ENCODE data around the gene ST8SIA2.

The ST8SIA2 gene

GRCh38 chr15:92393071-92393979 lies at the start of gene ST8SIA2:
ST8SIA2 (plus strand) TSS chr15:92393881; CDS start chr15:92394065, 184 bp downstream.
- DNase-seq (ENCODE audit: low read depth in 2 of 2) = no peak

- DNase-seq (ENCODE audit: low read depth in 2 of 2) = no peak
These were observed 49.6 kb upstream of the ST8SIA2 start for GRCh38 chr15:92343924-92344643.

GRCh38 chr15:92346063-92346462 lies 47.6 kb upstream of the ST8SIA2 start:
- no peak for DNase-seq (ENCODE audit: low read depth in 2 of 2)

- no peak for DNase-seq (ENCODE audit: low read depth in 2 of 2)
These were observed 38.4 kb upstream of the ST8SIA2 start for GRCh38 chr15:92355307-92355706.

- no peak for DNase-seq (ENCODE audit: low read depth in 2 of 2)
These were observed 32.2 kb upstream of the ST8SIA2 start for GRCh38 chr15:92361321-92362000.

- DNase-seq (ENCODE audit: low read depth in 2 of 2) = no peak
These were observed 31.7 kb upstream of the ST8SIA2 start for GRCh38 chr15:92362001-92362350.

- DNase-seq (ENCODE audit: low read depth in 2 of 2) = no peak
These were observed 28.6 kb upstream of the ST8SIA2 start for GRCh38 chr15:92365084-92365483.

GRCh38 chr15:92365906-92366305 lies 27.8 kb upstream of the ST8SIA2 start:
- DNase-seq (ENCODE audit: low read depth in 2 of 2) = no peak

GRCh38 chr15:92366381-92366780 lies 27.3 kb upstream of the ST8SIA2 start:
- no peak for DNase-seq (ENCODE audit: low read depth in 2 of 2)

GRCh38 chr15:92375057-92375456 lies 18.6 kb upstream of the ST8SIA2 start:
- no peak for DNase-seq (ENCODE audit: low read depth in 2 of 2)

- no peak for DNase-seq (ENCODE audit: low read depth in 2 of 2)
These were observed 17.6 kb upstream of the ST8SIA2 start for GRCh38 chr15:92376109-92376508.

GRCh38 chr15:92377083-92377789 lies 16.4 kb upstream of the ST8SIA2 start:
- DNase-seq (ENCODE audit: low read depth in 2 of 2) = no peak

GRCh38 chr15:92383519-92384324 lies 10.0 kb upstream of the ST8SIA2 start:
- peak in 1 of 2 donors; percentile 14 for DNase-seq (ENCODE audit: low read depth in 2 of 2)

GRCh38 chr15:92384381-92384780 lies 9.3 kb upstream of the ST8SIA2 start:
- DNase-seq (ENCODE audit: low read depth in 2 of 2) = no peak

- DNase-seq (ENCODE audit: low read depth in 2 of 2) = no peak
These were observed 8.6 kb upstream of the ST8SIA2 start for GRCh38 chr15:92385096-92385495.

GRCh38 chr15:92391640-92392039 lies 2.0 kb upstream of the ST8SIA2 start:
- no peak for DNase-seq (ENCODE audit: low read depth in 2 of 2)

GRCh38 chr15:92392462-92392861 lies 1.2 kb upstream of the ST8SIA2 start:
- no peak for DNase-seq (ENCODE audit: low read depth in 2 of 2)

- DNase-seq (ENCODE audit: low read depth in 2 of 2) = no peak
These were observed 263 bp downstream of the ST8SIA2 start for GRCh38 chr15:92393980-92394308.

GRCh38 chr15:92394309-92395097 lies 822 bp downstream of the ST8SIA2 start:
- DNase-seq (ENCODE audit: low read depth in 2 of 2) = no peak

GRCh38 chr15:92395098-92395635 lies 1.5 kb downstream of the ST8SIA2 start:
- no peak for DNase-seq (ENCODE audit: low read depth in 2 of 2)

Data from activated CD4-positive, alpha-beta T cell treated with anti-CD3 and anti-CD28 coated beads for 24 hours (primary cell).